Fibroblast of skin of right biceps (primary cell): ENCODE data around the gene KRTAP1-5.
"Not testable (repeated sequence)": the region's sequence is repeated elsewhere in the genome, so short reads cannot be mapped to it uniquely, and the experiment has no call there.

ENCODE experiments used
- DNase-seq: peaks from one replicate; pipeline ENCODE4 v3.0.0-alpha.2; 2013

Gene KRTAP1-5

DNA sequence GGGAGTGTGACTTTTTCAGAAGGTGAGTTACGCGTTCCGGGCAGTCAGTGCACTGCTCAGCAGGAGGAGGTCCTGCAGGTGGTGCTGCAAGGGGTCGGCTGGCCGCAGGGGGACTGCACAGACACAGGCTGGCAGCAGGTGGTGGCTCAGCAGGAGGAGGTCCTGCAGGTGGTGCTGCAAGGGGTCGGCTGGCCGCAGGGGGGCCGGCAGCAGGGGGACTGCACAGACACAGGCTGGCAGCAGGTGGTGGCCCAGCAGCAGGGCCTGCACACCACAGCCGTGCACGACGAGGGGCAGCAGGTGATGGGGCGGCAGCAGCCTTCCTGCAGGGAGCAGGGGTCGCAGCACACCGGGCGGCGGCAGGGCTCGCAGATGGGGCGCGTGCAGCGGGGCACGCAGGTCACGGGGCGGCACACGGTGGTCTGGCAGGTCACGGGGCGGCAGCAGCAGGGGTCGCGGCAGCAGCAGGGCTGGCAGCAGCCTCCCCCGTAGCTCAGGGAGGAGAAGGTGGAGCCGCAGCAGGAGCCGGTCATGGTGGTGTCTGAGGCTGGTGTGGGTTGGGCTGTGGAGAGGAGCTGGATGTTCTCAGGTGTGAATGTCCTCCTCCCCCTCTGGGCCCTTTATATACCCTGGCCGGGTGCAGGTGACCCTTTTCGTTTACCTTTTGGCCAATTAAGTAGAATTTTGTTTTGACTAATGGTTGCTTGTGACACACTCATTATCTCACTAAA, 19.9 kb upstream of the KRTAP1-5 start, which contains the start of gene KRTAP2-1:
KRTAP2-1 (minus strand) TSS at position 582 of the 731 bp plus-strand sequence; CDS start at position 533, 49 bp downstream.
- DNase-seq, result not testable (repeated sequence)

DNA sequence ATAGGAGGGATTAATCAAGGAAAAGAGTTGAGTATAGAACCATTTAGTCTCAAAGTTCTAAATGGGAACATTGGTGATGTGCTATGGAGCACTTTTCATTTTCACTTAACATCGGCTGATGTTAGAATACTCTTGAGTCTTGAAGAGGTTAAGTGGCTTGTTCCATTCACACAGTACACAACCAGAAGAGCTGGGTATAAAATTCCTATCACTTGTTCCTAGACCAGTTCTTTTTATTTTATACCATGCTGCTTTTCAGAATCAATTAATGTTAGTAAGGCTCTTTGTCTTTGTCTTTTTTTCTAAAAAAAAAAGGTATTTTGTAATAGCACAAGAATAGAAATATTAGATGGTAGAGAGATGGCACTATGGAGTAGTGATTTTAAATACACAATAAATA, 15.9 kb upstream of the KRTAP1-5 start:
- DNase-seq, result no peak

DNA sequence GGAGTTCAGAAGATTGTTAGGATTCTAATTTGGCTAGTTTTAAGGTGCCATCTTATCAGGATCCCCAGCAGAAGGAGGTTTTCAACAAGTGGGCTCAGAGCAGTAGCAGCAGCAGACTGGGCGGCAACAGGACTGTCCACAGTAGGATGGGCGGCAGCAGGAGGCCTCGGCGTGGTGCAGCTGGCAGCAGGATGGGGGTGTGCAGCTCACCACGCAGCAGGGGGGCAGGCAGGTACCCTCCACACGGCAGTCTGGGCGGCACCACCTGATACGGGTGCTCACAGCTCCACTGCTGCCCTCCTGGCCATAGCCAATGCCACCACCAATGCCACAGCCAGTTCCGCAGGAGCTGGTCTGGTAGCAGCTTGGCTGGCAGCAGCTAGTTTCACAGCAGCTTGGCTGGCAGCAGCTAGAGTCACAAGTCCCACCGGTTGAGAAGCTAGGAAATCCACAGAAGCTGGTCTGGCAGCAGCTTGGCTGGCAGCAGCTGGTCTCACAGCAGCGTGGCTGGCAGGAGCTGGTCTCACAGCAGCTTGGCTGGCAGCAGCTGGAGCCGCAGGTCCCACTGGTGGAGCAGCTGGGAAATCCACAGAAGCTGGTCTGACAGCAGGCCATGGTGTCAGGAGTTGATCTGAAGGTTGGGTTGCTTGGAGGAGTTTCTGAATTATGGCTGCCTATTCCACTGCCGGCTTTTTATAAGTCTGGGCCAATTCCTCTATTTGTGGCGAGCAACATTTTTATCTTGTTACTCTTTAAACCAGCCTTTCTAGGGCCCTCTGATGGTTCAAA, 14.0 kb upstream of the KRTAP1-5 start, which contains the start of gene KRTAP1-1:
KRTAP1-1 (minus strand) TSS at position 668 of the 789 bp plus-strand sequence; CDS start at position 615, 53 bp downstream.
- not testable (repeated sequence) for DNase-seq

DNA sequence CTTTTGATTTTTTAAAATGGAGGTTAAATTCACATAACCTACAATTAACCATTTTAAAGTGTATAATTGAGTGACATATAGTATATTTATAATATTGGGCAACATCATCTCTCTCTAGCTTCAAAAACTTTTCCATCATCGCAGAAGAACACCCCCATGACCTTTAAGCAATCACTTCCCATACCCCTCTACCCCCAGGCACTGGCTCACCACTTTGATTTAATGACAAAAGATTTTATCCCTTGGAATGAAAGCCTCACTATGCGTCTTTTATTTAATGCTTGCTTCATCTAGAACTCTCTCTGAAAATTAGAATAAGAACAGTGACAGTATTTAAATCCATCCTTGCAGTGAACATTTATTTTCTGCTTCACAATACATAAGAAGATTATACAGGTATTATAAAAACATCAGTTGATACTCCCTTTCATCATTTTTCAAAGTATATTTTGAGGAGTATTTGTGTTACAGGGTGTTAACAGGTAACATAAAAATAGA, 10.9 kb upstream of the KRTAP1-5 start:
- DNase-seq, result no peak

DNA sequence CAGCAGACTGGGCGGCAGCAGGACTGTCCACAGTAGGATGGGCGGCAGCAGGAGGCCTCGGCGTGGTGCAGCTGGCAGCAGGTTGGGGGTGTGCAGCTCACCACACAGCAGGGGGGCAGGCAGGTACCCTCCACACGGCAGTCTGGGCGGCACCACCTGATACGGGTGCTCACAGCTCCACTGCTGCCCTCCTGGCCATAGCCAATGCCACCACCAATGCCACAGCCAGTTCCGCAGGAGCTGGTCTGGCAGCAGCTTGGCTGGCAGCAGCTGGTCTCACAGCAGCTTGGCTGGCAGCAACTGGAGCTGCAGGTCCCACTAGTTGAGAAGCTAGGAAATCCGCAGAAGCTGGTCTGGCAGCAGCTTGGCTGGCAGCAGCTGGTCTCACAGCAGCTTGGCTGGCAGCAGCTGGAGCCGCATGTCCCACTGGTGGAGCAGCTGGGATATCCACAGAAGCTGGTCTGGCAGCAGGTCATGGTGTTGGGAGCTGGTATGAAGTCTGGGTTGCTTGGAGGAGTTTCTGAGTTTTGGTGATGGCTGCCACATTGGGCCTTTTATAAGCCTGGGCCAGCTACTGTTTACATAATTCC, 7.4 kb upstream of the KRTAP1-5 start, which contains the start of gene KRTAP1-3:
KRTAP1-3 (minus strand) TSS at position 529 of the 590 bp plus-strand sequence; CDS start at position 476, 53 bp downstream.
- not testable (repeated sequence) for DNase-seq

DNA sequence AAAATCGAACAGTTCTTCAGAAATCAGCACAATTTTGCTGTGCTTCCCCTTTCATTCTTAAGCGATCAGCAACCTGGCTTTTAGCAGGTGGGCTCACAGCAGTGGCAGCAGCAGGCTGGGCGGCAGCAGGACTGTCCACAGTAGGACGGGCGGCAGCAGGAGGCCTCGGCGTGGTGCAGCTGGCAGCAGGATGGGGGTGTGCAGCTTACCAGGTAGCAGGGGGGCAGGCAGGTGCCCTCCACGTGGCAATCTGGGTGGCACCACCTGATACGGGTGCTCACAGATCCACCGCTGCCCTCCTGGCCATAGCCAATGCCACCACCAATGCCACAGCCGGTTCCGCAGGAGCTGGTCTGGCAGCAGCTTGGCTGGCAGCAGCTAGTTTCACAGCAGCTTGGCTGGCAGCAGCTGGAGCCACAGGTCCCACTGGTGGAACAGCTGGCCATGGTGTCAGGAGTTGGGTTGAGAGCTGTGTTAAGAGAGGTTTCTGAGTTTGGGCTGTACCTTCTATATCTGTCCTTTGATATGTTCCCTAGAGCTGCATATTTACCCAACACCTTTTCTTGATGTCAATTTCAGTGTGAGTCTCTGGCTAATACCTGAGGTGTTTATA, 2.7 kb upstream of the KRTAP1-5 start, which contains the start of gene KRTAP1-4:
KRTAP1-4 (minus strand) TSS at position 563 of the 613 bp plus-strand sequence; CDS start at position 446, 117 bp downstream.
- no peak for DNase-seq

DNA sequence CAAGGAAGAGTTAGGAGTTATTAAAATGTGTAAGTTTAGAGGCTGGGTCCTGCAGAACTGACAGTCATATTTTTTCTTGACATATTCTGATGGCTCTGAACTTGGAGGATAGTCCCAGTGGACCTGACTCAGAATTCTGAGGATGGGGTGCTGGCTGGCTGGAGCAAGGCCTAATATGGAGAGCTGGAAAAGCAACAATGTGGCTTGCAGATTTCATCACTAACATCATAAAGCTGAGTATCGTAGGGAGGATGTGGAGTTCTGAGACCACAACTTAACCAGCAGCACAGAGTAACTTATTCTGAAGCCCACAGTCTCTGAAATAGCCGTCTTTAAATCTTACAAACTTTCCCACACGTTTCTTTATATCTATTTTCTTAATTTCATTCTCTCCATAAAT, 2.3 kb downstream of the KRTAP1-5 start:
- DNase-seq, result peak; percentile 65

DNA sequence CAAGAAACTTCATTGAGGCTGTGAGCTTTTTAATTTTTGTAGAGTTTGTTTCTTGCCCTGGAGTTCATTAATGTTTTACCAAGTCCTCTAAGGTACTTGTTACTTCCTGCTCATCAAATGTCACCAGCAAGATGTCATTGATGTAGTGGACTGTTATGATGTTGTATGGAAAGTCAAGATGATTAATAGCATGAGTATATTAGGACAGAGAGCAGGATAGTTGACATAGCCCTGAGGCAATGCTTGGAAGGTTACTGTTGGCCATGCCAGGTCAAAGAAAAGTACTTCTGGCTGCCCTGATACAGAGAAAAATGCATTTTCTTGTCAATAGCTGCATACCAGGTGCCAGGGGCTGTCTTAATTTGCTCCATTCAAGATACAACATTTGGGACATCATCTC, 6.7 kb downstream of the KRTAP1-5 start:
- no peak for DNase-seq

DNA sequence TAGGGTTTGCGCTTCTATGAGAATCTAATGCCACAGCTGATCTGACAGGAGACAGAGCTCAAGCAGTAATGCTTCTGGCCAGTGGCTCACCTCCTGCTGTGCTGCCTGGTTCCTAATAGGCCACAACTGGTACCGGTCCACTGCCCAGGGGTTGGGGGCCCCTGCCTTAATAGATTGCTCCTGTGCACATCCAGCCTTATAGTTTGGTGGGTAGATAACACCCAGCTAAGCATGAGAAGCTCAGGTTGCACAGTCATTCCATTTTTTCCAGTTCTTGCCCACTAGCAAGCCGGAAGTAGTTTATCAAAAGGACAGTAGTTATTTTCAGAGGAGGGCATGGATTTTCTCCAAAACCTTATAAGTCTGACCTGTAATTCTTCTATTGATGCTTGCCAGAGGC, 7.6 kb downstream of the KRTAP1-5 start:
- DNase-seq, result no peak

DNA sequence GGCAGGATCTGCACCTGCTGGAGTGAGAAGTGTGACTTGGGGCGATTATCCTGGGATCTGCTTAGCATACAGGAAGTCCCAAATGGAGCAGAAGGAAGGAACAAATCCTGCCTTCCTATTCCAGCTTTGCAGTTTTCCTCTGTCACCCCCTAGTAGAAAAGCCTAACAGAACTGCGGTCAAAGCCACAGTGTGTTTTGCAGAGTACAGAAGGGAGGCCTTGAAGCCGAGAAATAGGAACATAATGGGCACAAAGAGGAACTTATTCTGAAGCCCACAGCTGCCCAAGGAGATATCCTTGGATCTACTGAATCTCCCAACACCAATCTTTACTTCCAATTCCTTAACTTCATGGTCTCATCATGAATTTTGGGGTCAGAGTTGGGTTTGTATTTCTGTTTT, 8.5 kb downstream of the KRTAP1-5 start:
- no peak for DNase-seq

DNA sequence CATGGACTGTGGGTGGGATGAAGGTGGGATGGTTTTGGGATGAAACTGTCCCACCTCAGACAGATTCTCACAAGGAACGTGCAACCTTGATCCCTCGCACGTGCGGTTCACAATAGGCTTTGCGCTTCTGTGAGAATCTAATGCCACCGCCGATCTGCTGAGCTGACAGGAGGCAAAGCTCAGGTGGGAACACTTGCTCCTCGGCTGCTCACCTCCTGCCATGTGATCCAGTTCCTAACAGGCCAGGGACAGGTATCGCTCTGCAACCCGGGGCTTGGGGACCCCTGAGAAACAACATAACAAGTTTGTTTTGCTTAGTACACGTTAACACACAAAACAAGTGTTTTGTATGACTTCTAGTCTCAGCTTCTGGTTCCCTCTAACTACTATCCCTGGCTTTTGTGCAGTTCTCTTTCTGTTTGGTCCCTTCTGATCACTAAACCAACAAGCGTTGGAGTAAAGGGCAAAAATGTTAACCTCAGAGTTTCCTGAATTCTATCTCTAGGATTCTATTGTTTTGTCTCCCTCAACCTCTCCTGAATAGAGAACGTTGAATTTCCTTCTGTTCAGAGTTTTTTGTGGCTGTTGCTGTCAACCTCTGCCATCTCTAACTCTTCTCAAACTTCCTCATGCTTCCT, 10.3 kb downstream of the KRTAP1-5 start:
- no peak for DNase-seq

DNA sequence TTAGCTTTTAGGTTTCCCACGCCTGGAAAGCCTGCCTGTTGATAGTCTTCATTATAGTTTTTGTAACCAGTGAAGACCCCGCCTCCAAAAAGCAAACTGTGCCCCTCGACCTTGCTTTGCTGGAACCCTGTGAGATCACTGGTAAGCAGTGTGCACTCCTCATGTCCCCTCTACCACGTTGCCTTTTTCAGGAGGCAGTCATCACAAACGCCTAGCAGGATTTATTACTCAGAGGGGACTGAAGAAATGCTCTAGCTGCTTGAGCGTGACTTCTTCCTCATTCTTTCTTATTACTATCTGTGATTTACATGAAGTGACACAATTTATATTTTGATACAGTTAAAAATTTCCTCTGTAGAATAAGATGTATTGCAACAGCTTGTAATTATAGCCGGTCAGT, 11.6 kb downstream of the KRTAP1-5 start:
- peak; percentile 32 for DNase-seq

DNA sequence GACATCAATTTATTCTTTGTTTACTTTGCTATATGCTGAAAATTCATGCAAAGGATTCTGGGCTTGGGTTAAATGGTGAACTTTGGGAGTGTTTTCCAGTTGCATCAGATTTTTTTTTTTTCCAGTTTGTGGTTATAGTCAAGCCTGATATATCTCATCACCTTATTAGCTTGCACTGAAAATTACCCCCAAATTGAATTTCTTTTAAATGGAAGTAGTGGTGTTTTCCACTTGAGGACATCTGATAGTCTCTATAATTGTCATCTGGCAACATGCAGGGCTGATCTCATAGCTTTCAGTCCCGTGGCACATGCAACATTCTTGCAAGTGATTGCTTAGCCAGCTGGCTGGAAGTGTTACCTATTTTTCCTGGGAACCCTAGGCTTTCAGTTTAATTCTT, 13.4 kb downstream of the KRTAP1-5 start:
- peak; percentile 58 for DNase-seq

DNA sequence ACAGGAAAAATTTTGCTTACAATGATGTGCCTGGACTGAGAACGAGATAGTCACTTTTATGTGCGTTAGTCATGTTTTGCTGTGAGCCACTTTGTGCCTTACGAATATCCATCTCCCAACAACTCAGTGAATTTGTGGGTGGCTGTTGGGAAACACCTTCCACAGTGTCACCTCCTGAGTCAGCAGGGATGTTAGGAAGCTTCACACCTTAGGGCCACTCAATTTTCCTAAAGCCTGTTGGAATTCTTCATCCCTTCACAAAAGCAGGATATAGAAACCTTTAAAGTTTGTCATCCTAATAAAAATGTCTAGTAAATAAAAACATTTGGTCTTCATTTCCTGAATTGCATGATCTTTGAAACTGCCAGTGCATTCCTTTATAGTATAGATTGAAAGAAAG, 13.8 kb downstream of the KRTAP1-5 start:
- DNase-seq, result peak; percentile 37

DNA sequence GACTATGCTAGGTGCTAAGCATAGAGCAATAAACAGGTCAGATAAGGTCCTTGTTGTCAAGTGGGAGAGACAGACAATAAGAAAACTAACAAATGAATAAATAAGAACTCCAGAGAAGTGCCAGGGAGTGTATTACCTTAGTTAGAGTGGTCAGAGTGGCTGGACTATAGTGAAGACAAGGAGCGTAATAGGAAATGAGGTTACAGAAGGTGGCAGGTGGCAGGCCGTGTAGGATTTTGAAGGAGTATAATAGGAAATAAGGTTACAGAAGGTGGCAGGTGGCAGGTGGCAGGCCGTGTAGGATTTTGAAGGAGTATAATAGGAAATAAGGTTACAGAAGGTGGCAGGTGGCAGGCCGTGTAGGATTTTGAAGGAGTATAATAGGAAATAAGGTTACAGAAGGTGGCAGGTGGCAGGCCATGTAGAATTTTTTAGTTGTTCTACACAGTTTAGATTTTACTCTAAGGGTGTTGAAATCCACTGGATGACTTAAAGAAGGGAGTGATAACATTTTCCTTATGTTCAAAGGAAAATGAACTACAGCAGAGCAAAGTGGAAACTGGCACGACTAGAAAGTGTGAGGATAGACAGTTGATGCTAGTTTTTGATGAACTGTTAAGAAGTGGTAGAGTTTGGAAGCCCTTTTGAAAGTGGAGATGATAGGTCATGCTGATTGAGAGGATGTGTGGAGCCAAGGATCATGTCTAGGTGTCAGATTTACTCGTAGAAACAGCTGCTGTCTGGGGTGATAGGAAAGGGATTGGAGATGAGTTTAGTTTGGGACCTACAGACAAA, 14.5 kb downstream of the KRTAP1-5 start:
- no peak for DNase-seq

DNA sequence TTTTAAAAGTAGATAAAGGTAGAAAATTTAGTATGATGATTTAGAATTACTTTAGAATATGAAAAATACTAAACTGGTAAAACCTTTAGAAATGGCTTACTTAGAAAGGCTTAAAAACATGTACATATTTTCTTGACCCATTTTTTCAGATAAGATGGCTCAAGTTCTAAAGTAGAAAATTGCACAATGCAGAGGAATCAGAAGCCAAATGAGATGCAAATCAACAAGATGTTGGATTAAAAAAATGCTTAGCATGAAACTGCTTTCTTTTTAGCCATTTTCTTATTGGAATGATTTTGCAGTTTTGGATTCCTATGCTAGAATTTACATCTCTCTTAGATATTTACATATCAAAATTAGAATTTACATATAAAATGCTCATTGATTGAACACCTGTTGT, 16.6 kb downstream of the KRTAP1-5 start:
- DNase-seq, result no peak

DNA sequence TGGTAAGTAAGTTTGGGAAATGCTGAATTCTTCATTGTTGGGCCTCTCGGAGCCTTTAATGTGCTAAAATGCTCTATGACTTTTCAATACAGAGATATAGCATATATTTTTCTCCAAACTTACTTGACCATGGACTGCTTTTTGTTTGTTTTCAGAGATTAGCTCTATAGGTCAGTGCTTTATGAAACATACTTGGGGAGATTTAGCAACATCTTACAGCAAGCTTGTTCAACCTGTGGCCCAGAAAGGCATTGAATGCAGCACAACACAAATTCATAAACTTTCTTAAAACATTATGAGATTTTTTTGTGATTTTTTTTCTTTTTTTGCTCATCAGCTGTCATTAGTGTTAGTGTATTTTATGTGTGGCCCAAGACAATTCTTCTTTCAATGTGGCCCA, 17.1 kb downstream of the KRTAP1-5 start:
- DNase-seq, result no peak

DNA sequence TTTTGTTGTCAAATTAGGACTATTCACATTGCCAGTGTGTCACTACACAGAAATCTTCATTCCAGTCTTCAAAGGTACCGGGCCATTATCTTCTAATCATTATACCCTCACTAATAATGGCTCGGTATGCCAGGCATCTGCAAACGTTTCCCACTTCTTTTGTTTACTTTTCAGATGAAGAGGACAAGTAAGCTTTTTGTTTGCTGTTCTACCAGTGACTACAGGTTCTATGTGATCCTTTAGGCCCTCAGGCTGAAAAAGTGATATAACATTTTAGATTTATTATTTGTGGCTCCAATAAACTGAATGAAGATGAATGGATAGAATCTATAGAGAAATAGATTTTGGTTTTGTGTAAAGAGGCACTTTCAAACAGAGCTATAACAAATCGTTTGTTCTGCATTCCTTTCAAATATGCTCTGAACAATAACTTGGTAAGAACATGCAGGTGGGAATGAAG, 17.7 kb downstream of the KRTAP1-5 start:
- no peak for DNase-seq

DNA sequence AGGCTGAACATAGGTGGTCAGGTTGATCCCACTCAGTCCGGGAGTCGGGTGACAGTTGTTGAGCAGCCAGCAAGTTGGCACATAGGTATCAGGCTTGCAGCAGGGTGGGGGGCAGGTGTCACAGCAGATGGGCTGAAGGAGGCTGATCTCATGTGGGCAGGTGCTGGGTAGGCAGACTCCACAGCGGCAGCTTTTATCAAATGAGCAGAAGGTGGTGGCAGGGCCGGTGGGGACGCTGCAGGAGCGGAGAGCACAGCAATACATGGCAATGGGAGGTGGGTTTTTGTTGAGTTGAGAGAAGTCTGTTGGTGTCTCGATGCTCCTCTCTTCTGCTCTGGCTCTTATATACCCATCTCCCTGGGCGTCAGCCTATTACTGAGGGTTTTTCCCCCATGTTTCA, 18.2 kb downstream of the KRTAP1-5 start, which contains the start of gene KRTAP3-1:
KRTAP3-1 (minus strand) TSS at position 318 of the 400 bp plus-strand sequence; CDS start at position 264, 54 bp downstream.
- DNase-seq, result no peak

DNA sequence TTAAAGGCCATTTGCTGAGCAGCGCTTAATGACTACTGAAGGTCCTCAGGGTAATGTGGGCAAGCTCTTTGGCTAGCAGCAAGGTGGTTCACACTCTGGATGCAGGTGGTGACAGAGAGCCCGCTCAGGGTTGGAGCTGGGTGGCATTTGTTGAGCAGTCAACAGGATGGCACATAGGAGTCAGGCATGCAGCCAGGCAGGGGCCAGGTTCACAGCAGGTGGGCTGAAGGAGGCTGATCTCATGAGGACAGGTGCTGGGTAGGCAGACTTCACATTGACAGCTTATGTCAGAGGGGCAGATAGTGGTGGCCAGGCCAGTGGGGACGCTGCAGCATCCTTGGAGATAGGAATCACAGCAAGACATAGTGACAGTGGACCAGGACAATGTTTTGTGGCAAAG, 22.6 kb downstream of the KRTAP1-5 start:
- DNase-seq, result no peak

DNA sequence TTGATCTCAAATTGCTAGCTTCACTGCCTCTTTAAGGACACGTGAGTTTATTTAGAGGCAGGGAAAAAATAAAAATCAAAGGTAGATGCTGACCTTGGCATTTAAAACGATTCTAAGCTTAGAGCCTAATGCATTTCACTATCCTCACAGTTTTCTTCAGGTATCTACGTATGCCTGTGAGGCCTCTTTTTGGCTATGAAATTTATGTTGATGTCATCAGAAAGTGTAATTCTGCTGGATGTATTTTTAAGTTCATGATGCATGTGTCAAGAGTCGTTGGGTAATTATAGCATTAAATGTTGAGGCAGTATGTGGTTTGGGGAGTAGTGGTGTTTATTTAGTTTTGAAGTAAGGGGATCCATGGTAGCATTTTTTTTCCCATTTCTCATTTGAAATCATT, 23.1 kb downstream of the KRTAP1-5 start:
- no peak for DNase-seq
